ENCODE results near the gene ACE2.

The ACE2 gene

DNA sequence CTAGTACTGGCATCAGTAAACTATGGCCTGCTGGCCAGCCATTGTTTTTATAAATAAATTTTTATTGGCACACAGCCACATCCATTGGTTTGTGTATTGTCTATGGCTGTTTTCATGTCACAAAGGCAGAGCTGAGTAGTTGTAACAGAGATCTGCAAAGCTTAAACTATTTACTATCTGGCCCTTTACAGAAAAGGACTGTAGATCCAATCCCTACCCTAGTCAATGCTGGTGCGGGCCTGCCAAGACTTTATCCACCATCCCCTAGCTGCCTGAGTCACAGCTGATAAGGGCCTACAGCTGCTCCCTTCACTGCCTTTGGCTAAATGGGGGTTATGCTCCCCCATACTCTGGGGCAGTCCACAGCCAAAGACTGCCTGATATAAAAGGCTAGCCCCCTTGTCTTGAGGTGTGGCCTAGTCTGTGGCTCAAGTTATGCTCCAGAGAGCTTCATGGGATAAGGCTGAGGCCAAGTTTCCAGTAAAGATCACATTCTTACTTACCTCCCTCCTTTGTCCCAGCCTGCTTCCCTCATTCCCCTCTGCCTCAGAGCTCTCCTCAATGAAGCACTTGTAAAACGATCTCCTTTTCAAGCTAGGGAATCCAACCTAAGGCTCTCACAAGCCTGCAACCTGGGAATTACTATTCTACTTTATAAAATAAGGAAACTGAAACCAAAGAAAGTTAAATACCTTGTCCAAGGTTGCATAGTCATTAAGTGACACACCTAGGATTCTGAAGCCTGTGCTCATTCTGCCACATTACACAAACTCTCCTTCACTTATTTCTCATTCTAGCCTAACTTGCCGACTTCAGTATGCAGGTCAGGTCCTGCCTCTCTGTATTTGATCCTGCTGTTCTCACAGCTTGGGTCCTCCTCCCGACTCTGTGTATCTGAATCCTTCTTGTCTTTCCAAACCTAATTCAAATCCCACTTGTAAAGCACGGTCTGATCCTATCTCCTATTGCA is 20.7 kb downstream of the ACE2 start:
- no peak overlapping the region for H3K4me3 ChIP-seq (ENCODE audit: low read depth, low read length)
- peak; percentile 23 for DNase-seq (ENCODE audit: low read depth)
- TF ChIP-seq, protein P1, sequence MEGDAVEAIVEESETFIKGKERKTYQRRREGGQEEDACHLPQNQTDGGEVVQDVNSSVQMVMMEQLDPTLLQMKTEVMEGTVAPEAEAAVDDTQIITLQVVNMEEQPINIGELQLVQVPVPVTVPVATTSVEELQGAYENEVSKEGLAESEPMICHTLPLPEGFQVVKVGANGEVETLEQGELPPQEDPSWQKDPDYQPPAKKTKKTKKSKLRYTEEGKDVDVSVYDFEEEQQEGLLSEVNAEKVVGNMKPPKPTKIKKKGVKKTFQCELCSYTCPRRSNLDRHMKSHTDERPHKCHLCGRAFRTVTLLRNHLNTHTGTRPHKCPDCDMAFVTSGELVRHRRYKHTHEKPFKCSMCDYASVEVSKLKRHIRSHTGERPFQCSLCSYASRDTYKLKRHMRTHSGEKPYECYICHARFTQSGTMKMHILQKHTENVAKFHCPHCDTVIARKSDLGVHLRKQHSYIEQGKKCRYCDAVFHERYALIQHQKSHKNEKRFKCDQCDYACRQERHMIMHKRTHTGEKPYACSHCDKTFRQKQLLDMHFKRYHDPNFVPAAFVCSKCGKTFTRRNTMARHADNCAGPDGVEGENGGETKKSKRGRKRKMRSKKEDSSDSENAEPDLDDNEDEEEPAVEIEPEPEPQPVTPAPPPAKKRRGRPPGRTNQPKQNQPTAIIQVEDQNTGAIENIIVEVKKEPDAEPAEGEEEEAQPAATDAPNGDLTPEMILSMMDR (conservative IDR thresholded peaks at IDR 0.05; ENCODE audit: low read depth, low read length) = no peak

DNA sequence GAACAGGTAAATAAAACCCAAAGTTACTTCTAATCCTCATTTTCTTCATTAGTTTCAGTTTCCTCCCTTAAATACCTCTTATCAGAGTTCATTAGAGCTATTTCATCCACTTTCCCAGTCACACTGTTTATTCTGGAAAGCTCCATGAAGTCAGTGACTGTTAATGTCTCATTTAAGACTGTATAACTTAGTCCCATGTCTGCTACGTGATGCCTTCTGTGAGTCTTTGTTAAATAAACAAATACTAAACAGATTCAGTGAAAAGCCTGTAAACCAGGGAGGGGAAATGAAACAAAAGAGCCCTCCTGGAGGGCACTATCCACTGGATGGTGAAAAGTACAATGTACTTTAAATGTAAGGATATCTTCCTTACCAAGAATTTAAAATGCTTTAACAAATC is 24.7 kb downstream of the ACE2 start:
- TF ChIP-seq, protein P1 (conservative IDR thresholded peaks at IDR 0.05; ENCODE audit: low read depth, low read length) = no peak
- DNase-seq (ENCODE audit: low read depth) = no peak

GRCh38 chrX:15574017-15574416 is 26.7 kb downstream of the ACE2 start:
- H3K4me3 ChIP-seq (ENCODE audit: low read depth, low read length) = no peak overlapping the region
- TF ChIP-seq, protein P1 (conservative IDR thresholded peaks at IDR 0.05; ENCODE audit: low read depth, low read length) = no peak
- no peak for DNase-seq (ENCODE audit: low read depth)

More for the DNA sequence above, 24.7 kb downstream of the ACE2 start:
- no peak overlapping the region for H3K4me3 ChIP-seq (ENCODE audit: low read depth, low read length)

DNA sequence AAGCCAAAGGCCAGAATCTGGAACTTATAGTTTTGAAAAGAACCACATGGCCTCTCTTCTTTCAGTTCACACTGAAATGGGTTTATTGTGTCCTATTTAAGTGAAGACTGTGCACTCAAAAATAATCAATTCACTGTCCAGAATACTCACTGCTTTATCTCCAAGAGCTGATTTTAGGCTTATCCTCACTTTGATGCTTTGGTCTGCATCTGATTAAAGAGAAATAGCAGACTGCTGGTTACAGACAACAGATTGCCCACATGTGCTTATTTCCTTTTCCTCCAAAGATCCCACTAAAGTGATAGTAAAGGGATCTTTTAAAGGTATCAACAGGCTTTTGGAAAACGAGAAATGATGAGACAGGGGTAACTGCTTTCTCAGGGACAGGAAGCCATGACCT is 30.6 kb downstream of the ACE2 start:
- no peak overlapping the region for H3K4me3 ChIP-seq (ENCODE audit: low read depth, low read length)
- DNase-seq (ENCODE audit: low read depth) = no peak
- TF ChIP-seq, protein P1 (conservative IDR thresholded peaks at IDR 0.05; ENCODE audit: low read depth, low read length) = no peak

- H3K4me3 ChIP-seq (ENCODE audit: low read depth, low read length) = no peak overlapping the region
- peak; percentile 23 for DNase-seq (ENCODE audit: low read depth)
- TF ChIP-seq, protein P1 (conservative IDR thresholded peaks at IDR 0.05; ENCODE audit: low read depth, low read length) = peak; percentile 40
Measured at GRCh38 chrX:15567886-15568616, 32.7 kb downstream of the ACE2 start.

DNA sequence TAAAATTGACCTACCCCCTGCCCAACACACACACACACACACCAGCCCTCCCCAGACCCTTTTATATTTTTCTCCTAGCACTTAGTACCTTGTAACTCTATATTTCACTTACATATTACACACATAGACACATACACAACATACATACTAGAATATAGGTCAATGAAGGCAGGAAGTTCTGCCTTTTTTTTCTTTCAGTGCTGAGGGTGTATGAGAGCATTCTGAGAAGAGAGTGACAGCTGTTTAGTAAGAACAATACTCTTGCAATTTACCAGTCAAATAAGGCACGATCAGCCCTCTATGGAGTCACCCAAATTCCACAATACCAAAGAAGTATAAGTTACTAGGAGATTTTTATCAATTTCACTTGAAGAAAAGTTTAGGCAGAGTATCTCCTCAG is 33.5 kb downstream of the ACE2 start:
- H3K4me3 ChIP-seq (ENCODE audit: low read depth, low read length) = no peak overlapping the region
- DNase-seq (ENCODE audit: low read depth) = no peak
- TF ChIP-seq, protein P1 (conservative IDR thresholded peaks at IDR 0.05; ENCODE audit: low read depth, low read length) = no peak

All from choroid plexus epithelial cell (primary cell).